ENCODE results near the gene POLR2B. TPM values are rescaled to one million over a fixed set of nuclear protein-coding genes. Genes with fewer than 3 reads are reported as not detected.

The POLR2B gene
- total and polyA plus RNA-seq, 2 of the 4 experiments (the other 2 are of a cell fraction) = 74.0 to 106 TPM

DNA sequence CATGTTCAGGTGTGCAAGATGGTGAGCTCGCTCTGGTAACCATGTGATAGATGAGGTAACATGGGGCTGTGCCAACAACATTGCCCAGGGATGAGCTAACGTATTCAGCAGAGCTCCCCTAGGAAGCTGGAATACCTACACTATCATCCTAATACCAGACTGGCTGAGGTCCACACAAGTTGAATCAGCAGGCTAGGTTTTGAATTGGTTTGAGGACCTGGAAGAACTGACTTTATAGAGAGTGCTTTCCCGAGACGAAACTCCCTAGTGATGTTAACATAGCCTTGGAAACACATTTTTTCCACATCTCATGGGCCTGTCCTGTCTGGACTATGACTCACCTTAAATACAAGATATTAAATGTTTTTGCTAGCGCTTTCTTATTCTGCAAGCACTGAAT lies 74.8 kb downstream of the POLR2B start:
- H3K9me1 ChIP-seq (ENCODE audit: insufficient read depth, low read length) = peaks cover 29% of the 10 kb centered on the region
- no peak overlapping the region for H3K4me3 ChIP-seq (ENCODE audit: insufficient read depth, low read depth, low read length)
- H3K36me3 ChIP-seq (ENCODE audit: control insufficient read depth, insufficient read depth, low read length) = peaks cover 4% of the 10 kb centered on the region; the same call in 1 of the 2 replicates
- dilution Hi-C loops (cut with HindIII; ENCODE audit: low sequenced_read_pairs, unreplicated experiment) (no loop called here), in situ Hi-C loops (cut with MboI; ENCODE audit: low sequenced_read_pairs) (no loop called here), intact Hi-C loops (cut with micrococcal nuclease) (no loop called here)
- H3K27ac ChIP-seq (ENCODE audit: insufficient read depth, low read length) = no peak overlapping the region
- no peaks in the 10 kb centered on the region for H3K9me3 ChIP-seq (ENCODE audit: control insufficient read depth, insufficient read depth, low read length)
- no peaks in the 10 kb centered on the region for H3K27me3 ChIP-seq (ENCODE audit: control insufficient read depth, insufficient read depth, low read length)
- POLR2A ChIA-PET (ENCODE audit: unreplicated experiment) = no interaction called here
- H2AK5ac ChIP-seq (ENCODE audit: low read depth, low read length) = peak overlapping the region; percentile 81
- no peak overlapping the region for H3K18ac ChIP-seq (ENCODE audit: low read depth, low read length)
- peak overlapping the region; percentile 45; the same call in 1 of the 2 replicates for H3K4ac ChIP-seq (ENCODE audit: low read depth, low read length)
- H2BK5ac ChIP-seq (ENCODE audit: low read depth, low read length, poor library complexity, severe bottlenecking) = peak overlapping the region; percentile 15
- TF ChIP-seq, protein P1, sequence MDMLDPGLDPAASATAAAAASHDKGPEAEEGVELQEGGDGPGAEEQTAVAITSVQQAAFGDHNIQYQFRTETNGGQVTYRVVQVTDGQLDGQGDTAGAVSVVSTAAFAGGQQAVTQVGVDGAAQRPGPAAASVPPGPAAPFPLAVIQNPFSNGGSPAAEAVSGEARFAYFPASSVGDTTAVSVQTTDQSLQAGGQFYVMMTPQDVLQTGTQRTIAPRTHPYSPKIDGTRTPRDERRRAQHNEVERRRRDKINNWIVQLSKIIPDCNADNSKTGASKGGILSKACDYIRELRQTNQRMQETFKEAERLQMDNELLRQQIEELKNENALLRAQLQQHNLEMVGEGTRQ (IDR thresholded peaks at IDR 0.05; ENCODE audit: low read depth, low read length) = 0 out of 2 replicates have a peak, but pooled peaks have one; percentile 32
- TF ChIP-seq RAD21 (IDR thresholded peaks at IDR 0.05; ENCODE audit: low read length) (no peak), FOS (IDR thresholded peaks at IDR 0.05; ENCODE audit: low read depth, low read length) (peak; percentile 55), MAZ (IDR thresholded peaks at IDR 0.05; ENCODE audit: borderline replicate concordance, low read depth, low read length) (no peak), CEBPB (IDR thresholded peaks at IDR 0.05; ENCODE audit: low read depth, low read length) (no peak; the same call in 1 of the 2 replicates), MAFK (IDR thresholded peaks at IDR 0.05; ENCODE audit: low read depth, low read length) (0 out of 2 replicates have a peak, but pooled peaks have one; percentile 2), RFX5 (IDR thresholded peaks at IDR 0.05; ENCODE audit: low read depth, low read length) (no peak), SMC3 (IDR thresholded peaks at IDR 0.05; ENCODE audit: low read depth, low read length) (no peak)
- no peaks in the 10 kb centered on the region for H4K20me1 ChIP-seq (ENCODE audit: insufficient read depth, low read length)
- 0 out of 2 replicates have a peak overlapping the region, but pooled peaks have one; percentile 52 for H2BK120ac ChIP-seq (ENCODE audit: low read depth, low read length)
- peak; percentile 80 for DNase-seq
- no peak overlapping the region for H3K9ac ChIP-seq (ENCODE audit: low read depth, low read length)
- 0 out of 2 replicates have a peak overlapping the region, but pooled peaks have one; percentile 53 for H4K91ac ChIP-seq (ENCODE audit: insufficient read depth, low read depth, low read length)
- 0 out of 4 replicates have a peak overlapping the region, but pooled peaks of 1 of the 2 experiments have one; percentile 25 for H4K8ac ChIP-seq (ENCODE audit: low read depth in 2 of 2, low read length in 2 of 2)
- peak overlapping the region; percentile 10; the same call in 1 of the 2 replicates for H3K23ac ChIP-seq (ENCODE audit: low read depth, low read length)
- CTCF ChIA-PET = interaction anchor here (1.4 kb wide), 1 partner anchor 11 kb away, joined by 3 read pairs; no protein-coding TSS in a partner anchor
- H3K56ac ChIP-seq (ENCODE audit: extremely low read depth, insufficient read depth, low read length) = no peak overlapping the region
- WGBS, 2 experiments (ENCODE audit: extremely low coverage in 2 of 2, insufficient read length in 1 of 2) = no CpG with 5 or more reads among the region's 5 CpGs
- no peak overlapping the region for H3K4me2 ChIP-seq (ENCODE audit: low read depth, low read length)
- H2BK15ac ChIP-seq (ENCODE audit: low read depth, low read length) = no peak overlapping the region
- no peak overlapping the region for H2AK9ac ChIP-seq (replicated peaks; ENCODE audit: low read depth, low read length, poor library complexity)
- H3K14ac ChIP-seq (replicated peaks; ENCODE audit: low read depth, low read length) = peak overlapping the region; percentile 52
- no TSS peak for BruUV-seq (replicated peaks)
- no peak overlapping the region for H2AFZ ChIP-seq (replicated peaks; ENCODE audit: low read length, poor library complexity)
- H3K4me1 ChIP-seq (ENCODE audit: control insufficient read depth, insufficient read depth, low read length) = peaks cover 18% of the 10 kb centered on the region
- no peak overlapping the region for H4K5ac ChIP-seq (ENCODE audit: low read depth, low read length)
- H2BK20ac ChIP-seq (ENCODE audit: low read depth, low read length) = peak overlapping the region; percentile 78
- peaks cover 23 to 90% of the 10 kb centered on the region in 2 experiments for H3K79me1 ChIP-seq (ENCODE audit: low read depth in 1 of 2, low read length in 2 of 2)
- ATAC-seq (ENCODE audit: low read depth) = peak; percentile 64

All from IMR-90 (cell line).